Parathyroid adenoma (tissue), 2 donors: ENCODE measurements around the gene ASMT.

ENCODE experiments used
- H2AFZ ChIP-seq: fragments of 300-600 bp; sonication (generic); one replicate; pipeline ENCODE4 v1.7.0; 2017; ENCODE audit warnings: antibody characterized with exemption, mild to moderate bottlenecking
- H3K27ac ChIP-seq: fragments of 300-600 bp; sonication (generic); one replicate; pipeline ENCODE4 v1.7.0; 2017
- H3K27me3 ChIP-seq: fragments of 300-600 bp; sonication (generic); one replicate; pipeline ENCODE4 v1.7.0; 2017; ENCODE audit warnings: low read length; ENCODE audit not compliant: control insufficient read depth, insufficient read depth
- H3K36me3 ChIP-seq: fragments of 300-600 bp; sonication (generic); one replicate; pipeline ENCODE4 v1.7.0; 2017; ENCODE audit warnings: low read length; ENCODE audit not compliant: control insufficient read depth, insufficient read depth
- H3K4me1 ChIP-seq: fragments of 300-600 bp; sonication (generic); one replicate; pipeline ENCODE4 v1.7.0; 2017; ENCODE audit warnings: control low read depth
- H3K4me2 ChIP-seq: fragments of 300-600 bp; sonication (generic); one replicate; pipeline ENCODE4 v1.7.0; 2017; ENCODE audit warnings: low read length
- H3K4me3 ChIP-seq: fragments of 300-600 bp; sonication (generic); one replicate; pipeline ENCODE4 v1.7.0; 2017; ENCODE audit warnings: low read depth, low read length
- H3K79me2 ChIP-seq: fragments of 300-600 bp; sonication (generic); one replicate; pipeline ENCODE4 v1.7.0; 2017; ENCODE audit warnings: control low read depth
- H3K9ac ChIP-seq: fragments of 300-600 bp; sonication (generic); one replicate; pipeline ENCODE4 v1.7.0; 2017; ENCODE audit warnings: mild to moderate bottlenecking
- H3K9me3 ChIP-seq: fragments of 300-600 bp; sonication (generic); one replicate; pipeline ENCODE4 v1.7.0; 2017; ENCODE audit warnings: low read length; ENCODE audit not compliant: control insufficient read depth
- CTCF ChIP-seq: fragments of 300-600 bp; sonication (generic); IDR thresholded peaks from one replicate; pipeline ENCODE4 v1.7.0; 2017; ENCODE audit warnings: antibody characterized with exemption, mild to moderate bottlenecking
- donor health status: primary hyperparathyroidism.

The ASMT gene

GRCh38 chrX:1593286-1594271 is 21.3 kb upstream of the ASMT start:
- Histone ChIP-seq H3K27ac (no peak overlapping the region), H3K4me3 (peak overlapping the region; percentile 52)

GRCh38 chrX:1595711-1596060 is 19.2 kb upstream of the ASMT start:
- Histone ChIP-seq H2AFZ (no peak overlapping the region), H3K9ac (no peak overlapping the region), H3K4me2 (no peak overlapping the region), H3K79me2 (peaks cover 14% of the 10 kb centered on the region), H3K4me1 (no peaks in the 10 kb centered on the region), H3K9me3 (no peaks in the 10 kb centered on the region), H3K27ac (no peak overlapping the region), H3K27me3 (no peaks in the 10 kb centered on the region), H3K36me3 (no peaks in the 10 kb centered on the region), H3K4me3 (no peak overlapping the region)
- TF ChIP-seq CTCF: no peak

More at GRCh38 chrX:1593286-1594271, 21.3 kb upstream of the ASMT start:
- no peak overlapping the region for H3K9ac ChIP-seq
- no peak for TF ChIP-seq CTCF
- no peaks in the 10 kb centered on the region for H3K4me1 ChIP-seq
- H3K36me3 ChIP-seq: no peaks in the 10 kb centered on the region
- H3K9me3 ChIP-seq: no peaks in the 10 kb centered on the region
- H2AFZ ChIP-seq: no peak overlapping the region
- H3K27me3 ChIP-seq: no peaks in the 10 kb centered on the region
- peaks cover 14% of the 10 kb centered on the region for H3K79me2 ChIP-seq
- H3K4me2 ChIP-seq: no peak overlapping the region

GRCh38 chrX:1596676-1597344 is 18.0 kb upstream of the ASMT start:
- TF ChIP-seq CTCF: no peak

GRCh38 chrX:1597345-1598020 is 17.4 kb upstream of the ASMT start:
- no peaks in the 10 kb centered on the region for H3K4me1 ChIP-seq
- H3K27ac ChIP-seq: no peak overlapping the region
- no peak overlapping the region for H3K4me2 ChIP-seq
- peaks cover 11% of the 10 kb centered on the region for H3K79me2 ChIP-seq
- no peak overlapping the region for H2AFZ ChIP-seq
- H3K4me3 ChIP-seq: no peak overlapping the region
- no peaks in the 10 kb centered on the region for H3K36me3 ChIP-seq
- no peak for TF ChIP-seq CTCF
- H3K9me3 ChIP-seq: no peaks in the 10 kb centered on the region
- H3K9ac ChIP-seq: no peak overlapping the region
- H3K27me3 ChIP-seq: no peaks in the 10 kb centered on the region

More at GRCh38 chrX:1596676-1597344, 18.0 kb upstream of the ASMT start:
- no peaks in the 10 kb centered on the region for H3K9me3 ChIP-seq
- H3K9ac ChIP-seq: no peak overlapping the region
- no peaks in the 10 kb centered on the region for H3K27me3 ChIP-seq
- no peaks in the 10 kb centered on the region for H3K4me1 ChIP-seq
- H3K27ac ChIP-seq: no peak overlapping the region
- H3K79me2 ChIP-seq: peaks cover 14% of the 10 kb centered on the region
- H3K4me2 ChIP-seq: no peak overlapping the region
- H3K4me3 ChIP-seq: no peak overlapping the region
- no peak overlapping the region for H2AFZ ChIP-seq
- H3K36me3 ChIP-seq: no peaks in the 10 kb centered on the region
